GM23338 (cell line): Measurements from ENCODE around the gene LRRC47.

Experiments used
- CREB1 ChIP-seq: fragments of 250-450 bp; sonication (Bioruptor Pico); IDR thresholded peaks from 2 replicates; pipeline ENCODE4 v1.5.0; 2020; ENCODE audit warnings: low read depth, mild to moderate bottlenecking, moderate library complexity
- ETS1 ChIP-seq: IDR thresholded peaks from 2 replicates; pipeline ENCODE4 v1.6.1; 2016; ENCODE audit warnings: antibody characterized with exemption
- EZH2 ChIP-seq: fragments of 200-600 bp; sonication (generic); IDR thresholded peaks from one replicate; pipeline ENCODE4 v1.8.0; 2017; ENCODE audit warnings: antibody characterized with exemption, mild to moderate bottlenecking, low read depth; ENCODE audit not compliant: unreplicated experiment
- EZH2phosphoT487 ChIP-seq: fragments of 200-600 bp; sonication (generic); IDR thresholded peaks from one replicate; pipeline ENCODE4 v1.8.1; 2018; ENCODE audit warnings: antibody characterized with exemption; ENCODE audit not compliant: unreplicated experiment
- JUNB ChIP-seq: IDR thresholded peaks from one replicate; pipeline ENCODE4 v1.6.1; 2016; ENCODE audit warnings: antibody characterized with exemption; ENCODE audit not compliant: unreplicated experiment
- NANOG ChIP-seq: IDR thresholded peaks from 2 replicates; pipeline ENCODE4 v1.6.1; 2016; ENCODE audit warnings: antibody characterized with exemption, borderline replicate concordance
- POLR2AphosphoS5 ChIP-seq: IDR thresholded peaks from 2 replicates; pipeline ENCODE4 v1.6.1; 2016; ENCODE audit warnings: antibody characterized with exemption, low read depth
- REST ChIP-seq: IDR thresholded peaks from one replicate; pipeline ENCODE4 v1.6.1; 2018; ENCODE audit warnings: antibody characterized with exemption; ENCODE audit not compliant: unreplicated experiment
- STAT1 ChIP-seq: IDR thresholded peaks from one replicate; pipeline ENCODE4 v1.6.1; 2016; ENCODE audit warnings: antibody characterized with exemption; ENCODE audit not compliant: unreplicated experiment
- ZNF114 ChIP-seq: fragments of 250-450 bp; sonication (Bioruptor Pico); IDR thresholded peaks from 2 replicates; pipeline ENCODE4 v1.5.0; 2020; ENCODE audit warnings: mild to moderate bottlenecking, moderate library complexity
- ZNF331 ChIP-seq: fragments of 250-450 bp; sonication (Bioruptor Pico); IDR thresholded peaks from 2 replicates; pipeline ENCODE4 v1.5.0; 2020; ENCODE audit warnings: low read depth, mild to moderate bottlenecking, moderate library complexity
- TF ChIP-seq, protein P1 (sequence below), 2 experiments: fragments of 200-600 bp in 1 of 2; sonication (generic) in 1 of 2; conservative IDR thresholded peaks; 2 replicates each; pipeline versions ENCODE4 v1.5.1 to v1.6.1; 2016 to 2017; ENCODE audit warnings: antibody characterized with exemption in 2 of 2, low read depth in 2 of 2, mild to moderate bottlenecking in 2 of 2, moderate library complexity in 1 of 2
- TF ChIP-seq, protein P2 (sequence below): fragments of 250-450 bp; sonication (Bioruptor Pico); IDR thresholded peaks from 2 replicates; pipeline ENCODE4 v1.5.0; 2020; ENCODE audit warnings: mild to moderate bottlenecking, moderate library complexity

DNA sequence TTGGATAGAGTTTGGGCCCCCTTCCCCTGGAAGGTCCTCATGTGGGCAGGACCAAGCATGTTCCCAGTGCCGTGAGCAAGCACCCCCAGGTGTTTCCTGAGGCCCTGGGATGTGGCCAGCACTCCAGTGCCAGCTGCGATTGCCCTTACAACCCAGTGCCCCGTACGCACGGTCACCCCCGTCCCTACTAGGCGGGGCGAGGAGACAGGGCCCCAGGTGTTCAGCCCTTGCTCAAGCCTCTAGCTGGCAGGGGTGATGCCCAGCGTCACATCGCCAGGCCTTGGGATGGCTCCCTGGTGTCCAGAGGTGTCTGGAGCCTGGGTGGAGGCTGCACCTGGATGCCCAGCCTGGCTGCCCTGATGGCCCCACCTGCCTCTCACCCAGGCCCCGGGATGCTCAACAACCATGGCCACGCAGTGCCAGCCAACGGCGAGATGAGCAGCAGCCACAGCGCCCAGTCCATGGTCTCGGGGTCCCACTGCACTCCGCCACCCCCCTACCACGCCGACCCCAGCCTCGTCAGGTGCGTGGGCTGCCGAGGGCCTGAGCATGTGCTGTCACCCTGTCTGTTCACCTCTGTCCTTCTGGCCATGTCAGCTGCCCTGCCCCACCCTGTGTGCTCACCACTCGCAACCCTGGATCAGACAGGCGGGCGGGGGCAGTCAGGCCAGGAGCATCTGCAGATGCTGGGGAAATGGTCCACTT lies 65.6 kb downstream of the LRRC47 start:
- TF ChIP-seq, protein P1, sequence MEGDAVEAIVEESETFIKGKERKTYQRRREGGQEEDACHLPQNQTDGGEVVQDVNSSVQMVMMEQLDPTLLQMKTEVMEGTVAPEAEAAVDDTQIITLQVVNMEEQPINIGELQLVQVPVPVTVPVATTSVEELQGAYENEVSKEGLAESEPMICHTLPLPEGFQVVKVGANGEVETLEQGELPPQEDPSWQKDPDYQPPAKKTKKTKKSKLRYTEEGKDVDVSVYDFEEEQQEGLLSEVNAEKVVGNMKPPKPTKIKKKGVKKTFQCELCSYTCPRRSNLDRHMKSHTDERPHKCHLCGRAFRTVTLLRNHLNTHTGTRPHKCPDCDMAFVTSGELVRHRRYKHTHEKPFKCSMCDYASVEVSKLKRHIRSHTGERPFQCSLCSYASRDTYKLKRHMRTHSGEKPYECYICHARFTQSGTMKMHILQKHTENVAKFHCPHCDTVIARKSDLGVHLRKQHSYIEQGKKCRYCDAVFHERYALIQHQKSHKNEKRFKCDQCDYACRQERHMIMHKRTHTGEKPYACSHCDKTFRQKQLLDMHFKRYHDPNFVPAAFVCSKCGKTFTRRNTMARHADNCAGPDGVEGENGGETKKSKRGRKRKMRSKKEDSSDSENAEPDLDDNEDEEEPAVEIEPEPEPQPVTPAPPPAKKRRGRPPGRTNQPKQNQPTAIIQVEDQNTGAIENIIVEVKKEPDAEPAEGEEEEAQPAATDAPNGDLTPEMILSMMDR (conservative IDR thresholded peaks at IDR 0.05; ENCODE audit: low read depth in 2 of 2) = no peak
- no peak for TF ChIP-seq EZH2
- no peak for TF ChIP-seq EZH2phosphoT487
- no peak for TF ChIP-seq REST
- TF ChIP-seq ZNF331 = no peak
- TF ChIP-seq JUNB = no peak
- TF ChIP-seq NANOG = no peak
- TF ChIP-seq POLR2AphosphoS5 = no peak
- no peak for TF ChIP-seq CREB1 (CRISPR knock-in tag)
- no peak for TF ChIP-seq ETS1
- no peak for TF ChIP-seq STAT1
- TF ChIP-seq ZNF114 (CRISPR knock-in tag) = no peak
- TF ChIP-seq, protein P2, sequence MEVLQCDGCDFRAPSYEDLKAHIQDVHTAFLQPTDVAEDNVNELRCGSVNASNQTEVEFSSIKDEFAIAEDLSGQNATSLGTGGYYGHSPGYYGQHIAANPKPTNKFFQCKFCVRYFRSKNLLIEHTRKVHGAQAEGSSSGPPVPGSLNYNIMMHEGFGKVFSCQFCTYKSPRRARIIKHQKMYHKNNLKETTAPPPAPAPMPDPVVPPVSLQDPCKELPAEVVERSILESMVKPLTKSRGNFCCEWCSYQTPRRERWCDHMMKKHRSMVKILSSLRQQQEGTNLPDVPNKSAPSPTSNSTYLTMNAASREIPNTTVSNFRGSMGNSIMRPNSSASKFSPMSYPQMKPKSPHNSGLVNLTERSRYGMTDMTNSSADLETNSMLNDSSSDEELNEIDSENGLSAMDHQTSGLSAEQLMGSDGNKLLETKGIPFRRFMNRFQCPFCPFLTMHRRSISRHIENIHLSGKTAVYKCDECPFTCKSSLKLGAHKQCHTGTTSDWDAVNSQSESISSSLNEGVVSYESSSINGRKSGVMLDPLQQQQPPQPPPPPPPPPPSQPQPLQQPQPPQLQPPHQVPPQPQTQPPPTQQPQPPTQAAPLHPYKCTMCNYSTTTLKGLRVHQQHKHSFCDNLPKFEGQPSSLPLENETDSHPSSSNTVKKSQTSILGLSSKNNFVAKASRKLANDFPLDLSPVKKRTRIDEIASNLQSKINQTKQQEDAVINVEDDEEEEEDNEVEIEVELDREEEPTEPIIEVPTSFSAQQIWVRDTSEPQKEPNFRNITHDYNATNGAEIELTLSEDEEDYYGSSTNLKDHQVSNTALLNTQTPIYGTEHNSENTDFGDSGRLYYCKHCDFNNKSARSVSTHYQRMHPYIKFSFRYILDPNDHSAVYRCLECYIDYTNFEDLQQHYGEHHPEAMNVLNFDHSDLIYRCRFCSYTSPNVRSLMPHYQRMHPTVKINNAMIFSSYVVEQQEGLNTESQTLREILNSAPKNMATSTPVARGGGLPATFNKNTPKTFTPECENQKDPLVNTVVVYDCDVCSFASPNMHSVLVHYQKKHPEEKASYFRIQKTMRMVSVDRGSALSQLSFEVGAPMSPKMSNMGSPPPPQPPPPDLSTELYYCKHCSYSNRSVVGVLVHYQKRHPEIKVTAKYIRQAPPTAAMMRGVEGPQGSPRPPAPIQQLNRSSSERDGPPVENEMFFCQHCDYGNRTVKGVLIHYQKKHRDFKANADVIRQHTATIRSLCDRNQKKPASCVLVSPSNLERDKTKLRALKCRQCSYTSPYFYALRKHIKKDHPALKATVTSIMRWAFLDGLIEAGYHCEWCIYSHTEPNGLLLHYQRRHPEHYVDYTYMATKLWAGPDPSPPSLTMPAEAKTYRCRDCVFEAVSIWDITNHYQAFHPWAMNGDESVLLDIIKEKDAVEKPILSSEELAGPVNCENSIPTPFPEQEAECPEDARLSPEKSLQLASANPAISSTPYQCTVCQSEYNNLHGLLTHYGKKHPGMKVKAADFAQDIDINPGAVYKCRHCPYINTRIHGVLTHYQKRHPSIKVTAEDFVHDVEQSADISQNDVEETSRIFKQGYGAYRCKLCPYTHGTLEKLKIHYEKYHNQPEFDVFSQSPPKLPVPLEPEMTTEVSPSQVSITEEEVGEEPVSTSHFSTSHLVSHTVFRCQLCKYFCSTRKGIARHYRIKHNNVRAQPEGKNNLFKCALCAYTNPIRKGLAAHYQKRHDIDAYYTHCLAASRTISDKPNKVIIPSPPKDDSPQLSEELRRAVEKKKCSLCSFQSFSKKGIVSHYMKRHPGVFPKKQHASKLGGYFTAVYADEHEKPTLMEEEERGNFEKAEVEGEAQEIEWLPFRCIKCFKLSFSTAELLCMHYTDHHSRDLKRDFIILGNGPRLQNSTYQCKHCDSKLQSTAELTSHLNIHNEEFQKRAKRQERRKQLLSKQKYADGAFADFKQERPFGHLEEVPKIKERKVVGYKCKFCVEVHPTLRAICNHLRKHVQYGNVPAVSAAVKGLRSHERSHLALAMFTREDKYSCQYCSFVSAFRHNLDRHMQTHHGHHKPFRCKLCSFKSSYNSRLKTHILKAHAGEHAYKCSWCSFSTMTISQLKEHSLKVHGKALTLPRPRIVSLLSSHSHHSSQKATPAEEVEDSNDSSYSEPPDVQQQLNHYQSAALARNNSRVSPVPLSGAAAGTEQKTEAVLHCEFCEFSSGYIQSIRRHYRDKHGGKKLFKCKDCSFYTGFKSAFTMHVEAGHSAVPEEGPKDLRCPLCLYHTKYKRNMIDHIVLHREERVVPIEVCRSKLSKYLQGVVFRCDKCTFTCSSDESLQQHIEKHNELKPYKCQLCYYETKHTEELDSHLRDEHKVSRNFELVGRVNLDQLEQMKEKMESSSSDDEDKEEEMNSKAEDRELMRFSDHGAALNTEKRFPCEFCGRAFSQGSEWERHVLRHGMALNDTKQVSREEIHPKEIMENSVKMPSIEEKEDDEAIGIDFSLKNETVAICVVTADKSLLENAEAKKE (CRISPR knock-in tag) = no peak
